ENCODE measurements around the gene MYO15A.
A peak's percentile ranks its signal among the peaks of the same experiment; 100 is the strongest.

MYO15A gene, protein sequence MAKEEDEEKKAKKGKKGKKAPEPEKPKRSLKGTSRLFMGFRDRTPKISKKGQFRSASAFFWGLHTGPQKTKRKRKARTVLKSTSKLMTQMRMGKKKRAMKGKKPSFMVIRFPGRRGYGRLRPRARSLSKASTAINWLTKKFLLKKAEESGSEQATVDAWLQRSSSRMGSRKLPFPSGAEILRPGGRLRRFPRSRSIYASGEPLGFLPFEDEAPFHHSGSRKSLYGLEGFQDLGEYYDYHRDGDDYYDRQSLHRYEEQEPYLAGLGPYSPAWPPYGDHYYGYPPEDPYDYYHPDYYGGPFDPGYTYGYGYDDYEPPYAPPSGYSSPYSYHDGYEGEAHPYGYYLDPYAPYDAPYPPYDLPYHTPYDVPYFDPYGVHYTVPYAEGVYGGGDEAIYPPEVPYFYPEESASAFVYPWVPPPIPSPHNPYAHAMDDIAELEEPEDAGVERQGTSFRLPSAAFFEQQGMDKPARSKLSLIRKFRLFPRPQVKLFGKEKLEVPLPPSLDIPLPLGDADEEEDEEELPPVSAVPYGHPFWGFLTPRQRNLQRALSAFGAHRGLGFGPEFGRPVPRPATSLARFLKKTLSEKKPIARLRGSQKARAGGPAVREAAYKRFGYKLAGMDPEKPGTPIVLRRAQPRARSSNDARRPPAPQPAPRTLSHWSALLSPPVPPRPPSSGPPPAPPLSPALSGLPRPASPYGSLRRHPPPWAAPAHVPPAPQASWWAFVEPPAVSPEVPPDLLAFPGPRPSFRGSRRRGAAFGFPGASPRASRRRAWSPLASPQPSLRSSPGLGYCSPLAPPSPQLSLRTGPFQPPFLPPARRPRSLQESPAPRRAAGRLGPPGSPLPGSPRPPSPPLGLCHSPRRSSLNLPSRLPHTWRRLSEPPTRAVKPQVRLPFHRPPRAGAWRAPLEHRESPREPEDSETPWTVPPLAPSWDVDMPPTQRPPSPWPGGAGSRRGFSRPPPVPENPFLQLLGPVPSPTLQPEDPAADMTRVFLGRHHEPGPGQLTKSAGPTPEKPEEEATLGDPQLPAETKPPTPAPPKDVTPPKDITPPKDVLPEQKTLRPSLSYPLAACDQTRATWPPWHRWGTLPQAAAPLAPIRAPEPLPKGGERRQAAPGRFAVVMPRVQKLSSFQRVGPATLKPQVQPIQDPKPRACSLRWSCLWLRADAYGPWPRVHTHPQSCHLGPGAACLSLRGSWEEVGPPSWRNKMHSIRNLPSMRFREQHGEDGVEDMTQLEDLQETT (N-terminal part only)

DNA sequence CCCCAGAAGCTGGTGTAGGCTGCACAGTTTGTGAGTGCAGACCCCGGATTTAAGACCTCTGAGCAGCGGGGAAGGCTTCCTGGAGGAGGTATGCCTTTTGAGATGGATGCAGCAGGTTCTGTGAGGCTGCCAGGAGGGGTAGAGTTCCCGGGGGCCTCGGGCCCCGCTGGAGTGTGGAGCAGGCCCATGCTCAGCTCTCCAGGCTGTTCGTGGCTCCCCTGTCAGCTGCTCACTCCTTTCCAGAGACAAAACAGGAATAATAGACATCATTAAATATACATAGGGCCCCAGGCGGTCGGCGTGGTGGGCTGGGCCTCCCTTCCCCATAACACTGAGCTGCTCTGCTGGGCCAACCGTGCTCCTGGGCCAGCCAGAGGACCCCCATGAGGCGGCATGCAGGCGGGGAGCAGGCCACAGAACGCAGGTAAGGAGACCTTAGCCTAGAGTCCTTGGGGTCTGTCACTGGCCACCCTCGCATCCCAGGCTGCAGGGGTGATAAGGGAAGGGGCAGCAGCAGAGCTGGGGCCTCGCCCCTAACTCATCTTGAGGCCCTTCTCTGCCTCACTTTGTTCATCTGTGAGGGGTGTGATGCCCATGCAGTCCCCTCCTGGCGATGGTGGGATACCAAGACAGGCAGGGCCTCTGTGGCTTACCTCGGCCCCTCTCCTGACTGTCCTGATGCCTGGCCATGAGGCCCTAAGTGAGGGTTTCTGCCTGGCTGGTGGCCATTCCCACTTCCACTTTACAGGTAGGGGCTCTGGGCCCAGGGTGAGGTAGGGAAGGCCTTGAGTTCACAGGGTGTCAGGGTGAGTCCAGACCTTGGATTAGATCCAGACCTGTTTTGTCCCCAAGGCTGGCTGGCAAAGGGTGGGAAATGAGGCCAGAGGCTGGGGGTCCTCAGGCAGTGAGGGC is at the start of gene MYO15A:
Gene MYO15A, plus strand, starts transcription at position 356 of the 912 bp plus-strand sequence. CDS start 10,045 bp downstream, outside the sequence.
- no peaks in the 10 kb centered on the region for H3K4me1 ChIP-seq (ENCODE audit: insufficient read depth, poor library complexity, severe bottlenecking)
- ATAC-seq (ENCODE audit: low read depth): no peak
- no peaks in the 10 kb centered on the region for H3K9me3 ChIP-seq (ENCODE audit: severe bottlenecking)
- no peaks in the 10 kb centered on the region for H3K27me3 ChIP-seq (ENCODE audit: insufficient read depth, poor library complexity, severe bottlenecking)
- TF ChIP-seq, protein P1, sequence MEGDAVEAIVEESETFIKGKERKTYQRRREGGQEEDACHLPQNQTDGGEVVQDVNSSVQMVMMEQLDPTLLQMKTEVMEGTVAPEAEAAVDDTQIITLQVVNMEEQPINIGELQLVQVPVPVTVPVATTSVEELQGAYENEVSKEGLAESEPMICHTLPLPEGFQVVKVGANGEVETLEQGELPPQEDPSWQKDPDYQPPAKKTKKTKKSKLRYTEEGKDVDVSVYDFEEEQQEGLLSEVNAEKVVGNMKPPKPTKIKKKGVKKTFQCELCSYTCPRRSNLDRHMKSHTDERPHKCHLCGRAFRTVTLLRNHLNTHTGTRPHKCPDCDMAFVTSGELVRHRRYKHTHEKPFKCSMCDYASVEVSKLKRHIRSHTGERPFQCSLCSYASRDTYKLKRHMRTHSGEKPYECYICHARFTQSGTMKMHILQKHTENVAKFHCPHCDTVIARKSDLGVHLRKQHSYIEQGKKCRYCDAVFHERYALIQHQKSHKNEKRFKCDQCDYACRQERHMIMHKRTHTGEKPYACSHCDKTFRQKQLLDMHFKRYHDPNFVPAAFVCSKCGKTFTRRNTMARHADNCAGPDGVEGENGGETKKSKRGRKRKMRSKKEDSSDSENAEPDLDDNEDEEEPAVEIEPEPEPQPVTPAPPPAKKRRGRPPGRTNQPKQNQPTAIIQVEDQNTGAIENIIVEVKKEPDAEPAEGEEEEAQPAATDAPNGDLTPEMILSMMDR (IDR thresholded peaks at IDR 0.05; ENCODE audit: poor library complexity, severe bottlenecking): no peak
- DNase-seq (ENCODE audit: low spot score): no peak
- no peak within 1 kb of the TSS for H3K27ac ChIP-seq (ENCODE audit: poor library complexity, severe bottlenecking)
- H3K36me3 ChIP-seq (ENCODE audit: low read depth): no peaks in the 10 kb centered on the region
- H3K4me3 ChIP-seq (ENCODE audit: severe bottlenecking): no peak within 1 kb of the TSS

DNA sequence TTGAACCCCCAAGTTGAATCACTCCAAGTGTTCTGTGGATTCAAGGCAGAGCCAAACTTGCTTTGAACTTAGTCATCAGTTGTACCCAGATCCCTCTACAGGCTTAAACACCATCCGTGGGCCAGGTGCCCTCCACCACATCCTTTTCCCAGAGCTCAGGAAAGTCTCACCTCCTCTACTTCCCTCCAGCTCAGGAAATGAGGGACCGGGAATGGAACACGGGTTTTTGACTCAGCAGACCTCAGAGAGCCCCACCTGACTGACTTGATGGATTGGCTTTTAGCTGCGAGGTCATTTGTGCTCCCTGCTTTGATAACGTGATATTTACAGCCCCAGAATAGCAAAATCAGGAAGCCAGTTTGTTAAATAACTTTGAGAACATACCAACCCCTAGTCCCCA is 49.3 kb upstream of the MYO15A start:
- DNase-seq (ENCODE audit: low spot score) (no peak), ATAC-seq (ENCODE audit: low read depth) (no peak)
- H3K4me1 ChIP-seq (ENCODE audit: insufficient read depth, poor library complexity, severe bottlenecking): peaks cover 4% of the 10 kb centered on the region
- no peaks in the 10 kb centered on the region for H3K27me3 ChIP-seq (ENCODE audit: insufficient read depth, poor library complexity, severe bottlenecking)
- TF ChIP-seq, protein P1 (IDR thresholded peaks at IDR 0.05; ENCODE audit: poor library complexity, severe bottlenecking): no peak
- peak overlapping the region; percentile 33 for H3K27ac ChIP-seq (ENCODE audit: poor library complexity, severe bottlenecking)
- no peaks in the 10 kb centered on the region for H3K9me3 ChIP-seq (ENCODE audit: severe bottlenecking)
- peaks cover 58% of the 10 kb centered on the region for H3K36me3 ChIP-seq (ENCODE audit: low read depth)
- H3K4me3 ChIP-seq (ENCODE audit: severe bottlenecking): no peak overlapping the region

DNA sequence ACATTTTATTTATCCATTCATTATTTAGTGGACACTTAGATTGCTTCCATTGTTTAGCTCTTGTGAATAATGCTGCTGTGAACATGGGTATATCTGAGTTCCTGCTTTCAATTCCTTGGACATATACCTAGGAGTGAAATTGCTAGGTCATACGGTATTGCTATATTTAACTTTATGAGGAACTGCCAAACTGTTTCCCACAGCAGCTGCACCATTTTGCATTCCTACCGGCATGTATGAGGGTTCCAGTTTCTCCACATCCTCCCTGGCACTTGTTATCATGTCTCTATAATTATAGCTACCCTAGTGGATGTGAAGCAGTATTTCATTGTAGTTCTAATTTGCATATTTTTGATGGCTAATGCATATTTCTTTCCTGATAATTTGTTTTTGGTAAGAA is 44.5 kb upstream of the MYO15A start:
- Histone ChIP-seq H3K27me3 (ENCODE audit: insufficient read depth, poor library complexity, severe bottlenecking) (no peaks in the 10 kb centered on the region), H3K4me3 (ENCODE audit: severe bottlenecking) (no peak overlapping the region), H3K9me3 (ENCODE audit: severe bottlenecking) (no peaks in the 10 kb centered on the region), H3K36me3 (ENCODE audit: low read depth) (peaks cover 38% of the 10 kb centered on the region), H3K4me1 (ENCODE audit: insufficient read depth, poor library complexity, severe bottlenecking) (peaks cover 3% of the 10 kb centered on the region), H3K27ac (ENCODE audit: poor library complexity, severe bottlenecking) (no peak overlapping the region)
- DNase-seq (ENCODE audit: low spot score): no peak
- TF ChIP-seq, protein P1 (IDR thresholded peaks at IDR 0.05; ENCODE audit: poor library complexity, severe bottlenecking): no peak
- ATAC-seq (ENCODE audit: low read depth): no peak

DNA sequence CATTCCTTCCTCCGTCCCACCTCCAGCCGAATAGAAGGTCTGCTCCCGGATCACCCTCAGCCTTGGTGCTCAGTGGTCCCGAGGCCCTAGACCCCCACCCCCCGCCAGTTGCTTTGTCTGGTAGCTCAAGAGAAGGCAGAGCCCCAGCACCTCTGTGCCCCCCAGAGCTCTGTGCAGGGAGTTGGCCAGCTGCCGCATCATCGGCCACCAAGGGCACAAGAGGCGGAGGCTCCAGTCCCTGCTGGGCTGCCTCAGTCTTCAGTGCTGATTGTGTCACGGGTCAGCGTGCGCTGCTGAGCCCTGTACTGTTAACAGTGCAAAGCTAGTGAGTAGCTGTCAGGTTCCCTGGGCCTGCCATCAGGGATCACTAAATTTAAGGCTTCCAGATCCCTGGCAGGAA is 43.0 kb upstream of the MYO15A start:
- Histone ChIP-seq H3K36me3 (ENCODE audit: low read depth) (peaks cover 31% of the 10 kb centered on the region), H3K27ac (ENCODE audit: poor library complexity, severe bottlenecking) (no peak overlapping the region), H3K27me3 (ENCODE audit: insufficient read depth, poor library complexity, severe bottlenecking) (no peaks in the 10 kb centered on the region), H3K4me1 (ENCODE audit: insufficient read depth, poor library complexity, severe bottlenecking) (no peaks in the 10 kb centered on the region), H3K4me3 (ENCODE audit: severe bottlenecking) (no peak overlapping the region), H3K9me3 (ENCODE audit: severe bottlenecking) (no peaks in the 10 kb centered on the region)
- TF ChIP-seq, protein P1 (IDR thresholded peaks at IDR 0.05; ENCODE audit: poor library complexity, severe bottlenecking): no peak
- ATAC-seq (ENCODE audit: low read depth): no peak
- DNase-seq (ENCODE audit: low spot score): no peak
